Raji (cell line): Measurements from ENCODE around the gene FAM124B.

Experiments used
- POLR2A ChIP-seq: IDR thresholded peaks from 2 replicates; pipeline ENCODE4 v1.6.1; 2011; ENCODE audit warnings: low read depth, low read length, control low read depth; ENCODE audit not compliant: insufficient read depth

FAM124B gene

GRCh38 chr2:224331698-224332097 is 70.2 kb downstream of the FAM124B start:
- no peak for TF ChIP-seq POLR2A

- no peak for TF ChIP-seq POLR2A
Measured at GRCh38 chr2:224328798-224329197, 73.1 kb downstream of the FAM124B start.
